H9 (cell line): ENCODE measurements around the gene PCDHGB7. TPM values are rescaled to one million over a fixed set of nuclear protein-coding genes. Genes with fewer than 3 reads are reported as not detected.

Experiments used
- DNase-seq: peaks from one replicate; pipeline ENCODE4 v3.0.0-alpha.2; 2017
- H2AFZ ChIP-seq: one replicate; pipeline ENCODE4 v1.6.1; 2013; ENCODE audit warnings: mild to moderate bottlenecking, low read length, control low read depth, moderate library complexity
- H2AK5ac ChIP-seq: 2 replicates; pipeline ENCODE4 v1.6.1; 2013; ENCODE audit warnings: low read length, control low read depth, mixed read lengths; ENCODE audit not compliant: insufficient read length
- H2BK120ac ChIP-seq: one replicate; pipeline ENCODE4 v1.6.1; 2013; ENCODE audit warnings: low read depth, mild to moderate bottlenecking, low read length, control low read depth, inconsistent platforms; ENCODE audit not compliant: poor library complexity, severe bottlenecking
- H2BK12ac ChIP-seq: 2 replicates; pipeline ENCODE4 v1.6.1; 2013; ENCODE audit warnings: low read length, control low read depth, mixed read lengths, low read depth; ENCODE audit not compliant: insufficient read length
- H2BK15ac ChIP-seq: 2 replicates; pipeline ENCODE4 v1.6.1; 2013; ENCODE audit warnings: low read depth, low read length, control low read depth
- H2BK20ac ChIP-seq: one replicate; pipeline ENCODE4 v1.6.1; 2013; ENCODE audit warnings: low read depth, mild to moderate bottlenecking, low read length, control low read depth, inconsistent platforms; ENCODE audit not compliant: poor library complexity, severe bottlenecking
- H2BK5ac ChIP-seq: 2 replicates; pipeline ENCODE4 v1.6.1; 2013; ENCODE audit warnings: low read length, control low read depth, mixed read lengths; ENCODE audit not compliant: insufficient read length
- H3K14ac ChIP-seq: 2 replicates; pipeline ENCODE4 v1.6.1; 2013; ENCODE audit warnings: low read length, control low read depth; ENCODE audit not compliant: insufficient read depth
- H3K18ac ChIP-seq: 2 replicates; pipeline ENCODE4 v1.6.1; 2013; ENCODE audit warnings: low read depth, mild to moderate bottlenecking, mixed read lengths, low read length, control low read depth; ENCODE audit not compliant: insufficient read length
- H3K23ac ChIP-seq: 2 replicates; pipeline ENCODE4 v1.6.1; 2013; ENCODE audit warnings: low read length, control low read depth, mixed read lengths, low read depth; ENCODE audit not compliant: insufficient read length
- H3K23me2 ChIP-seq: 2 replicates; pipeline ENCODE4 v1.6.1; 2013; ENCODE audit warnings: low read depth, mild to moderate bottlenecking, mixed read lengths, low read length, control low read depth; ENCODE audit not compliant: insufficient read length, poor library complexity, severe bottlenecking
- H3K27ac ChIP-seq: 2 replicates; pipeline ENCODE4 v1.5.1; 2013; ENCODE audit warnings: low read length, control low read depth, mixed read lengths, low read depth; ENCODE audit not compliant: insufficient read length
- H3K27me3 ChIP-seq: 2 replicates; pipeline ENCODE4 v1.6.1; 2013; ENCODE audit warnings: low read length, control low read depth, inconsistent platforms; ENCODE audit not compliant: insufficient read depth
- H3K4ac ChIP-seq: 2 replicates; pipeline ENCODE4 v1.6.1; 2013; ENCODE audit warnings: low read depth, mild to moderate bottlenecking, control low read depth, inconsistent platforms, low read length, moderate library complexity
- H3K4me1 ChIP-seq: 2 replicates; pipeline ENCODE4 v1.6.1; 2013; ENCODE audit warnings: low read length, control low read depth, inconsistent platforms; ENCODE audit not compliant: insufficient read depth
- H3K4me2 ChIP-seq: 2 replicates; pipeline ENCODE4 v1.6.1; 2013; ENCODE audit warnings: low read length, control low read depth, mixed read lengths; ENCODE audit not compliant: insufficient read length, insufficient read depth
- H3K56ac ChIP-seq: 2 replicates; pipeline ENCODE4 v1.6.1; 2013; ENCODE audit warnings: low read depth, mild to moderate bottlenecking, mixed read lengths, low read length, control low read depth; ENCODE audit not compliant: insufficient read length
- H3K79me1 ChIP-seq: 2 replicates; pipeline ENCODE4 v1.6.1; 2013; ENCODE audit warnings: low read depth, mild to moderate bottlenecking, moderate library complexity, low read length, control low read depth, inconsistent platforms; ENCODE audit not compliant: insufficient read depth, poor library complexity, severe bottlenecking
- H3K79me2 ChIP-seq: 2 replicates; pipeline ENCODE4 v1.6.1; 2013; ENCODE audit warnings: low read length, control low read depth, inconsistent platforms; ENCODE audit not compliant: insufficient read depth
- H3K9ac ChIP-seq: 2 replicates; pipeline ENCODE4 v1.6.1; 2013; ENCODE audit warnings: low read length, control low read depth, mixed read lengths; ENCODE audit not compliant: insufficient read length; ENCODE audit errors: extremely low read depth
- H3K9me3 ChIP-seq: one replicate; pipeline ENCODE4 v1.6.1; 2013; ENCODE audit warnings: low read depth, low read length, inconsistent platforms; ENCODE audit not compliant: control insufficient read depth
- H3T11ph ChIP-seq: one replicate; pipeline ENCODE4 v1.6.1; 2013; ENCODE audit warnings: mild to moderate bottlenecking, low read length, control low read depth, inconsistent platforms
- H4K20me1 ChIP-seq: one replicate; pipeline ENCODE4 v1.6.1; 2013; ENCODE audit not compliant: control insufficient read depth, insufficient read length, insufficient read depth
- H4K5ac ChIP-seq: 2 replicates; pipeline ENCODE4 v1.6.1; 2013; ENCODE audit warnings: low read depth, mild to moderate bottlenecking, mixed read lengths, low read length, control low read depth; ENCODE audit not compliant: insufficient read length
- H4K8ac ChIP-seq: replicated peaks from 2 replicates; pipeline ENCODE4 v1.6.1; 2013; ENCODE audit warnings: low read length, control low read depth, mixed read lengths, low read depth; ENCODE audit not compliant: insufficient read length
- H4K91ac ChIP-seq: 2 replicates; pipeline ENCODE4 v1.6.1; 2013; ENCODE audit warnings: low read depth, mild to moderate bottlenecking, moderate library complexity, mixed read lengths, low read length, control low read depth; ENCODE audit not compliant: insufficient read length
- H3K27ac Mint-ChIP-seq, 3 experiments: 2 replicates in 2 of 3; 3 replicates in 1 of 3; pipeline ENCODE4 v1.8.0; 2020 to 2021; ENCODE audit warnings: mixed read lengths in 3 of 3, mild to moderate bottlenecking in 1 of 3, moderate library complexity in 1 of 3
- H3K27me3 Mint-ChIP-seq: 2 replicates; pipeline ENCODE4 v1.8.0; 2021; ENCODE audit warnings: low read depth, mild to moderate bottlenecking, moderate library complexity, mixed read lengths
- H3K36me3 Mint-ChIP-seq, 3 experiments: 2 replicates in 2 of 3; 3 replicates in 1 of 3; pipeline ENCODE4 v1.8.0; 2020 to 2021; ENCODE audit warnings: low read depth in 3 of 3, mixed read lengths in 3 of 3; ENCODE audit not compliant: insufficient read depth in 1 of 3
- H3K4me1 Mint-ChIP-seq, 2 experiments: 2 replicates each; pipeline ENCODE4 v1.8.0; 2020; ENCODE audit warnings: mixed read lengths in 2 of 2
- H3K4me3 Mint-ChIP-seq, 2 experiments: 2 replicates in 1 of 2; 3 replicates in 1 of 2; pipeline ENCODE4 v1.8.0; 2020 to 2021; ENCODE audit warnings: mild to moderate bottlenecking in 2 of 2, mixed read lengths in 2 of 2, moderate library complexity in 1 of 2
- H3K9me3 Mint-ChIP-seq, 2 experiments: 2 replicates in 1 of 2; 3 replicates in 1 of 2; pipeline ENCODE4 v1.8.0; 2020; ENCODE audit warnings: mild to moderate bottlenecking in 2 of 2, mixed read lengths in 2 of 2, moderate library complexity in 1 of 2
- CTCF ChIP-seq: fragments of 200-600 bp; sonication (generic); conservative IDR thresholded peaks from 3 replicates; pipeline ENCODE4 v1.8.0; 2021; ENCODE audit warnings: antibody characterized with exemption, mild to moderate bottlenecking
- WGBS: extraction: QIAGEN DNeasy Blood & Tissue Kit; methylation state at CpG from one replicate; pipeline ENCODE4 v1.1.7; 2013; ENCODE audit warnings: missing lambda C conversion rate, low lambda C conversion rate, mixed read lengths; ENCODE audit not compliant: insufficient read length; ENCODE audit errors: extremely low coverage; 5-methylcytosine and 5-hydroxymethylcytosine counted together
- total RNA-seq: library from RNA; stranded (reverse); gene quantifications from 2 replicates; pipeline ENCODE4 v1.2.1, GENCODE V29; 2021

PCDHGB7 gene
- total RNA-seq, 1 experiment from 2014 or later = 7.7 TPM

DNA sequence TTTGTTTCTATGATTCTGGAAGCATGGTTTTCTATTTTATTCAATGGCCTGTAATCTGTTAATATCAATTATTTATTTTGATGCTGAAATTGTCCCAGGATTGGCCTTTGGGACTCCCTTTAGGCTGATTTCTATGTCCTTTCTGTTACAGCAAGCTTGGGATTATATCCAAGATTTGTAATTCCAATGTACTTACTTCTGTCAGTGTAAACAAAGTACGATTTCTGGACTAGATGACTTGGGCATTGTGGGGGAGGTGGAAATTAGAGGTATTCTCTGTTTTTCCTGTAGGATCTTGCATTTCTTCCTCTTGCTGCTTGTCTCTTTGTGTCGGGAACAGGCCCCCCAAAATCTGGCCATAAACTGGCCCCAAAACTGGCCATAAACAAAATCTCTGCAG is 16.5 kb downstream of the PCDHGB7 start:
- H3K4me3 Mint-ChIP-seq = no peak overlapping the region
- no peak overlapping the region for H3K4me2 ChIP-seq
- H3K23me2 ChIP-seq = no peaks in the 10 kb centered on the region
- H2AK5ac ChIP-seq = no peak overlapping the region
- H3K79me1 ChIP-seq = no peaks in the 10 kb centered on the region
- peaks cover 14% of the 10 kb centered on the region for H3K9me3 ChIP-seq
- no peak overlapping the region for H3T11ph ChIP-seq
- H3K18ac ChIP-seq = no peak overlapping the region
- no peak overlapping the region for H2AFZ ChIP-seq
- no peak overlapping the region for H2BK15ac ChIP-seq
- H3K9me3 Mint-ChIP-seq = peaks cover 42 to 44% of the 10 kb centered on the region in 2 experiments
- no peak for DNase-seq
- no CpG with 5 or more reads among the region's 2 CpGs for WGBS
- H3K27me3 Mint-ChIP-seq = peaks cover 3% of the 10 kb centered on the region
- H2BK5ac ChIP-seq = no peak overlapping the region
- no peak overlapping the region for H3K27ac Mint-ChIP-seq
- H4K5ac ChIP-seq = no peak overlapping the region
- TF ChIP-seq CTCF = no peak
- H3K56ac ChIP-seq = no peak overlapping the region
- no peak overlapping the region for H2BK120ac ChIP-seq
- H3K4me1 ChIP-seq = no peaks in the 10 kb centered on the region
- H4K20me1 ChIP-seq = no peaks in the 10 kb centered on the region
- no peak overlapping the region for H3K14ac ChIP-seq
- H3K36me3 Mint-ChIP-seq = peaks cover 34 to 48% (median 35%) of the 10 kb centered on the region in 3 experiments
- H2BK12ac ChIP-seq = no peak overlapping the region
- no peak overlapping the region for H4K91ac ChIP-seq
- no peaks in the 10 kb centered on the region for H3K79me2 ChIP-seq
- H3K4me1 Mint-ChIP-seq = no peaks in the 10 kb centered on the region; a peak in 1 of 4 replicates
- no peak overlapping the region for H3K4ac ChIP-seq
- H3K27ac ChIP-seq = no peak overlapping the region
- no peak overlapping the region for H2BK20ac ChIP-seq
- no peak overlapping the region for H4K8ac ChIP-seq
- H3K9ac ChIP-seq = no peak overlapping the region
- no peak overlapping the region for H3K23ac ChIP-seq
- H3K27me3 ChIP-seq = no peaks in the 10 kb centered on the region
